Activated CD4-positive, alpha-beta T cell treated with anti-CD3 and anti-CD28 coated beads, Interleukin-10, Interleukin-2, amounts not matched to agents 100 ng/mL and 50 ng/mL, durations not matched to agents 16 hours and 8 hours (primary cell): ENCODE measurements around the gene OR2A5.
"Not testable (repeated sequence)": the region's sequence is repeated elsewhere in the genome, so short reads cannot be mapped to it uniquely, and the experiment has no call there.

ENCODE experiments used
- DNase-seq: peaks from one replicate; pipeline ENCODE4 v3.0.0-alpha.2; 2020

The OR2A5 gene

GRCh38 chr7:144048648-144049047 is at the start of gene OR2A5:
Gene OR2A5, plus strand, starts transcription at chr7:144048948. Its CDS starts 1,454 bp downstream, at chr7:144050402.
- no peak for DNase-seq

GRCh38 chr7:144000020-144000419 is 48.7 kb upstream of the OR2A5 start, which contains the start of gene OR6B1:
Gene OR6B1, plus strand, starts transcription at chr7:144000320. Its CDS starts 3,677 bp downstream, at chr7:144003997.
- no peak for DNase-seq

GRCh38 chr7:144001543-144001942 is 47.2 kb upstream of the OR2A5 start:
- no peak for DNase-seq

GRCh38 chr7:144004703-144005102 is 44.0 kb upstream of the OR2A5 start:
- DNase-seq = no peak

- no peak for DNase-seq
Measured at GRCh38 chr7:144006029-144006691, 42.6 kb upstream of the OR2A5 start.

- no peak for DNase-seq
Measured at GRCh38 chr7:144006692-144007042, 42.1 kb upstream of the OR2A5 start.

GRCh38 chr7:144009361-144009760 is 39.4 kb upstream of the OR2A5 start:
- no peak for DNase-seq

- DNase-seq = not testable (repeated sequence)
Measured at GRCh38 chr7:144010061-144010460, 38.7 kb upstream of the OR2A5 start.

GRCh38 chr7:144010821-144011220 is 37.9 kb upstream of the OR2A5 start:
- DNase-seq = not testable (repeated sequence)

GRCh38 chr7:144011458-144012230 is 37.1 kb upstream of the OR2A5 start:
- no peak for DNase-seq

- no peak for DNase-seq
Measured at GRCh38 chr7:144018065-144018464, 30.7 kb upstream of the OR2A5 start.

- DNase-seq = peak; percentile 1
Measured at GRCh38 chr7:144019457-144019856, 29.3 kb upstream of the OR2A5 start.

- DNase-seq = no peak
Measured at GRCh38 chr7:144020340-144020739, 28.4 kb upstream of the OR2A5 start.

GRCh38 chr7:144022169-144022568 is 26.6 kb upstream of the OR2A5 start:
- DNase-seq = no peak

- DNase-seq = no peak
Measured at GRCh38 chr7:144023171-144023827, 25.4 kb upstream of the OR2A5 start.

- DNase-seq = no peak
Measured at GRCh38 chr7:144024213-144024612, 24.5 kb upstream of the OR2A5 start.

- DNase-seq = no peak
Measured at GRCh38 chr7:144026203-144026883, 22.4 kb upstream of the OR2A5 start.

GRCh38 chr7:144027070-144027469 is 21.7 kb upstream of the OR2A5 start:
- peak; percentile 5 for DNase-seq

- no peak for DNase-seq
Measured at GRCh38 chr7:144027974-144028373, 20.8 kb upstream of the OR2A5 start.

GRCh38 chr7:144028547-144028946 is 20.2 kb upstream of the OR2A5 start:
- no peak for DNase-seq

- DNase-seq = no peak
Measured at GRCh38 chr7:144032516-144032915, 16.2 kb upstream of the OR2A5 start.

GRCh38 chr7:144032985-144033709 is 15.6 kb upstream of the OR2A5 start:
- no peak for DNase-seq

- no peak for DNase-seq
Measured at GRCh38 chr7:144035385-144035784, 13.4 kb upstream of the OR2A5 start.
